Esophagus (tissue), 2 donors: ENCODE results near the gene MRPL45. TPM values are rescaled to one million over a fixed set of nuclear protein-coding genes. Genes with fewer than 3 reads are reported as not detected.

ENCODE experiments used
- polyA plus RNA-seq, 2 donors: library from polyadenylated mRNA; stranded (reverse); fragments of 200-250 nt; gene quantifications; one replicate each; pipeline ENCODE4 v1.2.3, GENCODE V29; 2013
- donor health status: healthy with polysubstance abuse.
- donor health status: Bipolar disorder and iron deficiency.

Gene MRPL45
- polyA plus RNA-seq, 2 donors, result 12.4 to 26.8 TPM

Other genes with a start within 250 kb of the MRPL45 start
- under 1 TPM in 1 of 2 donors, not detected in 1; 0.10 TPM for gene TBC1D3C, start 228.5 kb upstream of the MRPL45 start, polyA plus RNA-seq
- gene TBC1D3E, start 169.2 kb upstream of the MRPL45 start, polyA plus RNA-seq, result not detected
- not detected for gene TBC1D3, start 104.6 kb upstream of the MRPL45 start, polyA plus RNA-seq
- gene GPR179, start 46.8 kb downstream of the MRPL45 start, polyA plus RNA-seq, result under 1 TPM; 0.01 to 0.04 TPM
- gene SOCS7, start 54.7 kb downstream of the MRPL45 start, polyA plus RNA-seq, result 1 to 10 TPM; 3.8 to 4.2 TPM
- gene ARHGAP23, start 131.3 kb downstream of the MRPL45 start, polyA plus RNA-seq, result 10 to 100 TPM; 36.0 to 45.2 TPM